DND-41 (cell line): Measurements from ENCODE around the gene GPR68.

ENCODE experiments used
- CTCF ChIP-seq: IDR thresholded peaks from 2 replicates; pipeline ENCODE4 v1.5.1; 2012; ENCODE audit warnings: borderline replicate concordance, low read length, moderate library complexity, mild to moderate bottlenecking; ENCODE audit not compliant: poor library complexity, severe bottlenecking; ENCODE audit errors: extremely low read depth
- EZH2 ChIP-seq: IDR thresholded peaks from 3 replicates; pipeline ENCODE4 v1.6.1; 2012; ENCODE audit warnings: borderline replicate concordance, low read depth, mild to moderate bottlenecking, moderate library complexity, low read length, inconsistent platforms; ENCODE audit not compliant: severe bottlenecking

- TF ChIP-seq CTCF (no peak), EZH2 (no peak)
Observed at GRCh38 chr14:91216731-91217226, 27.7 kb downstream of the GPR68 start.
